ENCODE results near the gene BICDL2. TPM values are rescaled to one million over a fixed set of nuclear protein-coding genes. Genes with fewer than 3 reads are reported as not detected.

The BICDL2 gene
- total RNA-seq, 1 experiment from 2014 or later, result not detected

DNA sequence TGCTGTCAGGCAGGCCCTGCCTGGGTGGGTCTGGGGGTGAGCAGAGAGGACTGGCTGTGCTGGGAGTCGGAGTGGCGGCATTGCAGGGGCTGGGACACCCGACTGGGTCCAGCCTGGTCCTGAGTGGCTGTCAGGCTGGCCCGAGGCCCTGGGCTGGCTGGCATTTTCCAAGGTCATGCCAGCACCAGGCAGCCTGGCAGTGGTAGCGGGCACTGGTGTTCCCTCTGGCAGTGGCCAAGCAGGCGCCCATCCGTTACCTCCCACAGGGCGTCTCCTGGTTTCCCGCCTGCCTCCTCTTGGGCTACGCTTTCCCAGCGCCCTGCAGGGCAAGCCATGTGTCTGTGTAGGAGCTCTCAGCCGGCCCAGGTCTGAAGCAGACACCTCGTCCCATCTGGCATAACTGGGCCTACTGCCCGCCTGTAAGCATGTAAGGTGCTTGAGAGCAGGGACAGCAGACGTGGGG, 50.8 kb downstream of the BICDL2 start:
- no peaks in the 10 kb centered on the region for H3K27me3 ChIP-seq (replicated peaks; ENCODE audit: insufficient read depth, low read depth, low read length, poor library complexity)
- no TSS peak for BruUV-seq (replicated peaks)
- CTCF ChIA-PET, result no interaction called here
- POLR2A ChIA-PET (ENCODE audit: low non-redundant PET), result no interaction called here
- DNase-seq (ENCODE audit: low spot score), result no peak
- H3K4me1 ChIP-seq (ENCODE audit: insufficient read depth, low read length, poor library complexity, severe bottlenecking), result peaks cover 2% of the 10 kb centered on the region
- intact Hi-C loops (cut with micrococcal nuclease; ENCODE audit: unreplicated experiment), result no loop called here
- no peak for TF ChIP-seq EZH2 (IDR thresholded peaks at IDR 0.05; ENCODE audit: borderline replicate concordance, low read depth, low read length, poor library complexity, severe bottlenecking)
- TF ChIP-seq, protein P1, sequence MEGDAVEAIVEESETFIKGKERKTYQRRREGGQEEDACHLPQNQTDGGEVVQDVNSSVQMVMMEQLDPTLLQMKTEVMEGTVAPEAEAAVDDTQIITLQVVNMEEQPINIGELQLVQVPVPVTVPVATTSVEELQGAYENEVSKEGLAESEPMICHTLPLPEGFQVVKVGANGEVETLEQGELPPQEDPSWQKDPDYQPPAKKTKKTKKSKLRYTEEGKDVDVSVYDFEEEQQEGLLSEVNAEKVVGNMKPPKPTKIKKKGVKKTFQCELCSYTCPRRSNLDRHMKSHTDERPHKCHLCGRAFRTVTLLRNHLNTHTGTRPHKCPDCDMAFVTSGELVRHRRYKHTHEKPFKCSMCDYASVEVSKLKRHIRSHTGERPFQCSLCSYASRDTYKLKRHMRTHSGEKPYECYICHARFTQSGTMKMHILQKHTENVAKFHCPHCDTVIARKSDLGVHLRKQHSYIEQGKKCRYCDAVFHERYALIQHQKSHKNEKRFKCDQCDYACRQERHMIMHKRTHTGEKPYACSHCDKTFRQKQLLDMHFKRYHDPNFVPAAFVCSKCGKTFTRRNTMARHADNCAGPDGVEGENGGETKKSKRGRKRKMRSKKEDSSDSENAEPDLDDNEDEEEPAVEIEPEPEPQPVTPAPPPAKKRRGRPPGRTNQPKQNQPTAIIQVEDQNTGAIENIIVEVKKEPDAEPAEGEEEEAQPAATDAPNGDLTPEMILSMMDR (conservative IDR thresholded peaks at IDR 0.05; ENCODE audit: low read depth, low read length), result no peak
- no peaks in the 10 kb centered on the region for H3K9me3 ChIP-seq (ENCODE audit: low read depth, low read length, poor library complexity, severe bottlenecking)
- no peaks in the 10 kb centered on the region for H3K36me3 ChIP-seq (ENCODE audit: insufficient read depth, low read length, poor library complexity, severe bottlenecking)
- H3K27ac ChIP-seq (ENCODE audit: low read depth, low read length, poor library complexity, severe bottlenecking), result no peak overlapping the region
- H3K4me3 ChIP-seq (ENCODE audit: low read depth, low read length, poor library complexity, severe bottlenecking), result no peak overlapping the region

DNA sequence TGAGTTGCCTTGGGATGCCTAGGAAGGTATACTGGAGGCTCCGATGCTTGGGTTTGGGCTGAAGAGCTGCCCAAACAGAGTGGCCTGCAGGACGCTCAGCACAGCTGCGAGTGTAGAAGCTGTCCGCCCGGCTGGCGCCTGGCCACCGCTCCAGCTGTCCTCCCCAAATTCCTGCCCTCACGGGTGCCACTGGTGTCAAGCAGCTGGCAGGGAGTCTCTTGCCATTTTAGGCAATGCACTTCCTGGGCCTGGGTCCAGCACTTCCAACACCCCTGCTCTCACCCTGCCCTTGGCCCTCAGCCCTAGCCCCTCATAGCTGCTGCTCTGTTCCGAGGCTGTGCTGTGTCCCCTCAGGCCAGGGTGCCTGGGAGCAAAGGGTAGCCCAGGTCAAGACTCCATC, 51.3 kb downstream of the BICDL2 start:
- no TSS peak for BruUV-seq (replicated peaks)
- no peaks in the 10 kb centered on the region for H3K36me3 ChIP-seq (ENCODE audit: insufficient read depth, low read length, poor library complexity, severe bottlenecking)
- CTCF ChIA-PET, result no interaction called here
- peaks cover 4% of the 10 kb centered on the region for H3K4me1 ChIP-seq (ENCODE audit: insufficient read depth, low read length, poor library complexity, severe bottlenecking)
- H3K27ac ChIP-seq (ENCODE audit: low read depth, low read length, poor library complexity, severe bottlenecking), result no peak overlapping the region
- H3K9me3 ChIP-seq (ENCODE audit: low read depth, low read length, poor library complexity, severe bottlenecking), result no peaks in the 10 kb centered on the region
- no peak for DNase-seq (ENCODE audit: low spot score)
- TF ChIP-seq, protein P1 (conservative IDR thresholded peaks at IDR 0.05; ENCODE audit: low read depth, low read length), result no peak
- no peak for TF ChIP-seq EZH2 (IDR thresholded peaks at IDR 0.05; ENCODE audit: borderline replicate concordance, low read depth, low read length, poor library complexity, severe bottlenecking)
- H3K27me3 ChIP-seq (replicated peaks; ENCODE audit: insufficient read depth, low read depth, low read length, poor library complexity), result no peaks in the 10 kb centered on the region
- intact Hi-C loops (cut with micrococcal nuclease; ENCODE audit: unreplicated experiment), result no loop called here
- no peak overlapping the region for H3K4me3 ChIP-seq (ENCODE audit: low read depth, low read length, poor library complexity, severe bottlenecking)
- POLR2A ChIA-PET (ENCODE audit: low non-redundant PET), result no interaction called here

DNA sequence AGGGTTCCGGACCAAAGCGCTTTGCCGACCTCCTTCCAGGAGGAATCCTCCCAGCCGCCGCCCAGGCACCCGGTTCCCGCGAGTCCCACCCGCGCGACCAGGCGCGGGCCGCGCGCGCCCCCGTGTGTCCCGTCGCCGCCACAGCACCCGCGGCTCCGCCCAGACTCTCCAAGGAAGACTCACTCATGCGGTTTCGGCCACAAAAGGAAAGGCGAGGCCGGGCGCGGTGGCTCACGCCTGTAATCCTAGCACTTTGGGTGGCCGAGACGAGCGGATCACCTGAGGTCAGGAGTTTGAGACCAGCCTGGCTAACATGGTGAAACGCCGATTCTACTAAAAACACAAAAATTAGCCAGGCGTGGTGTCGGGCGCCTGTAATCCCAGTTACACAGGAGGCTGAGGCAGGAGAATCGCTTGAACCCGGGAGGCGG, 53.0 kb downstream of the BICDL2 start:
- H3K4me1 ChIP-seq (ENCODE audit: insufficient read depth, low read length, poor library complexity, severe bottlenecking), result peaks cover 10% of the 10 kb centered on the region
- H3K27ac ChIP-seq (ENCODE audit: low read depth, low read length, poor library complexity, severe bottlenecking), result no peak overlapping the region
- intact Hi-C loops (cut with micrococcal nuclease; ENCODE audit: unreplicated experiment), result no loop called here
- ChIA-PET CTCF (no interaction called here), POLR2A (ENCODE audit: low non-redundant PET) (no interaction called here)
- H3K36me3 ChIP-seq (ENCODE audit: insufficient read depth, low read length, poor library complexity, severe bottlenecking), result no peaks in the 10 kb centered on the region
- no peaks in the 10 kb centered on the region for H3K27me3 ChIP-seq (replicated peaks; ENCODE audit: insufficient read depth, low read depth, low read length, poor library complexity)
- BruUV-seq (replicated peaks), result no TSS peak
- H3K9me3 ChIP-seq (ENCODE audit: low read depth, low read length, poor library complexity, severe bottlenecking), result no peaks in the 10 kb centered on the region
- DNase-seq (ENCODE audit: low spot score), result peak; percentile 88
- no peak overlapping the region for H3K4me3 ChIP-seq (ENCODE audit: low read depth, low read length, poor library complexity, severe bottlenecking)
- TF ChIP-seq, protein P1 (conservative IDR thresholded peaks at IDR 0.05; ENCODE audit: low read depth, low read length), result peak; percentile 72
- TF ChIP-seq EZH2 (IDR thresholded peaks at IDR 0.05; ENCODE audit: borderline replicate concordance, low read depth, low read length, poor library complexity, severe bottlenecking), result no peak

Measured in A673 (cell line).